GM21619 (cell line): ENCODE data around the gene IRF8.
A peak's percentile ranks its signal among the peaks of the same experiment; 100 is the strongest.

ENCODE experiments used
- ATAC-seq: cut with Tn5 transposase; IDR thresholded peaks from one replicate; pipeline ENCODE4 v1.9.1; 2021; ENCODE audit not compliant: unreplicated experiment

IRF8 gene

GRCh38 chr16:85911251-85911930 lies 12.4 kb downstream of the IRF8 start:
- ATAC-seq = no peak

GRCh38 chr16:85912211-85912974 lies 13.4 kb downstream of the IRF8 start:
- no peak for ATAC-seq

- no peak for ATAC-seq
Observed at GRCh38 chr16:85913141-85913601, 14.2 kb downstream of the IRF8 start.

- ATAC-seq = no peak
Observed at GRCh38 chr16:85913688-85914422, 14.9 kb downstream of the IRF8 start.

GRCh38 chr16:85914423-85914794 lies 15.4 kb downstream of the IRF8 start:
- ATAC-seq = no peak

- no peak for ATAC-seq
Observed at GRCh38 chr16:85915125-85915845, 16.3 kb downstream of the IRF8 start.

- ATAC-seq = no peak
Observed at GRCh38 chr16:85916141-85916890, 17.4 kb downstream of the IRF8 start.

GRCh38 chr16:85917012-85917411 lies 18.1 kb downstream of the IRF8 start:
- ATAC-seq = no peak

GRCh38 chr16:85917959-85918358 lies 19.0 kb downstream of the IRF8 start:
- ATAC-seq = peak; percentile 61

GRCh38 chr16:85918436-85918835 lies 19.5 kb downstream of the IRF8 start:
- no peak for ATAC-seq

GRCh38 chr16:85919271-85920267 lies 20.6 kb downstream of the IRF8 start:
- ATAC-seq = no peak

- no peak for ATAC-seq
Observed at GRCh38 chr16:85921026-85921425, 22.1 kb downstream of the IRF8 start.

GRCh38 chr16:85923153-85924021 lies 24.4 kb downstream of the IRF8 start:
- no peak for ATAC-seq

- ATAC-seq = no peak
Observed at GRCh38 chr16:85924675-85925074, 25.7 kb downstream of the IRF8 start.

- ATAC-seq = no peak
Observed at GRCh38 chr16:85926370-85926769, 27.4 kb downstream of the IRF8 start.

- no peak for ATAC-seq
Observed at GRCh38 chr16:85927371-85927770, 28.4 kb downstream of the IRF8 start.

GRCh38 chr16:85927959-85928358 lies 29.0 kb downstream of the IRF8 start:
- no peak for ATAC-seq

- no peak for ATAC-seq
Observed at GRCh38 chr16:85928401-85928820, 29.4 kb downstream of the IRF8 start.
